Measurements from ENCODE around the gene TMEFF2.
"Not testable (repeated sequence)": the region's sequence is repeated elsewhere in the genome, so short reads cannot be mapped to it uniquely, and the experiment has no call there.

The TMEFF2 gene

GRCh38 chr2:192127434-192127833 lies 67.3 kb downstream of the TMEFF2 start:
- DNase-seq: no peak

- DNase-seq: peak; percentile 44
Observed at GRCh38 chr2:192126912-192127311, 67.8 kb downstream of the TMEFF2 start.

GRCh38 chr2:192126426-192126825 lies 68.3 kb downstream of the TMEFF2 start:
- no peak for DNase-seq

- no peak for DNase-seq
Observed at GRCh38 chr2:192124571-192124970, 70.2 kb downstream of the TMEFF2 start.

- no peak for DNase-seq
Observed at GRCh38 chr2:192123847-192124246, 70.9 kb downstream of the TMEFF2 start.

GRCh38 chr2:192122946-192123345 lies 71.8 kb downstream of the TMEFF2 start:
- DNase-seq: no peak

- DNase-seq: no peak
Observed at GRCh38 chr2:192122141-192122540, 72.6 kb downstream of the TMEFF2 start.

- no peak for DNase-seq
Observed at GRCh38 chr2:192119536-192119935, 75.2 kb downstream of the TMEFF2 start.

GRCh38 chr2:192117705-192118104 lies 77.0 kb downstream of the TMEFF2 start:
- DNase-seq: no peak

- not testable (repeated sequence) for DNase-seq
Observed at GRCh38 chr2:192111536-192111935, 83.2 kb downstream of the TMEFF2 start.

GRCh38 chr2:192099742-192100141 lies 95.0 kb downstream of the TMEFF2 start:
- DNase-seq: no peak

GRCh38 chr2:192098814-192099491 lies 95.8 kb downstream of the TMEFF2 start:
- DNase-seq: no peak

GRCh38 chr2:192091476-192091875 lies 103.3 kb downstream of the TMEFF2 start:
- peak; percentile 25 for DNase-seq

GRCh38 chr2:192090911-192091310 lies 103.8 kb downstream of the TMEFF2 start:
- DNase-seq: peak; percentile 47

GRCh38 chr2:192087398-192087958 lies 107.3 kb downstream of the TMEFF2 start:
- DNase-seq: peak; percentile 37

- no peak for DNase-seq
Observed at GRCh38 chr2:192082121-192082520, 112.6 kb downstream of the TMEFF2 start.

- not testable (repeated sequence) for DNase-seq
Observed at GRCh38 chr2:192080096-192080495, 114.6 kb downstream of the TMEFF2 start.

GRCh38 chr2:192073878-192074277 lies 120.9 kb downstream of the TMEFF2 start:
- no peak for DNase-seq

GRCh38 chr2:192072778-192073177 lies 122.0 kb downstream of the TMEFF2 start:
- no peak for DNase-seq

- DNase-seq: no peak
Observed at GRCh38 chr2:192072261-192072660, 122.5 kb downstream of the TMEFF2 start.

GRCh38 chr2:192070099-192070498 lies 124.6 kb downstream of the TMEFF2 start:
- no peak for DNase-seq

- no peak for DNase-seq
Observed at GRCh38 chr2:192069417-192069816, 125.3 kb downstream of the TMEFF2 start.

GRCh38 chr2:192068966-192069365 lies 125.8 kb downstream of the TMEFF2 start:
- DNase-seq: no peak

GRCh38 chr2:192067631-192068030 lies 127.1 kb downstream of the TMEFF2 start:
- no peak for DNase-seq

- no peak for DNase-seq
Observed at GRCh38 chr2:192064459-192064858, 130.3 kb downstream of the TMEFF2 start.
